GM18858 (cell line): ENCODE data around the gene TTC17.
"Not testable (repeated sequence)": the region's sequence is repeated elsewhere in the genome, so short reads cannot be mapped to it uniquely, and the experiment has no call there.

Source experiments
- ATAC-seq: cut with Tn5 transposase; IDR thresholded peaks from one replicate; pipeline ENCODE4 v1.9.1; 2021; ENCODE audit not compliant: unreplicated experiment

The TTC17 gene, protein sequence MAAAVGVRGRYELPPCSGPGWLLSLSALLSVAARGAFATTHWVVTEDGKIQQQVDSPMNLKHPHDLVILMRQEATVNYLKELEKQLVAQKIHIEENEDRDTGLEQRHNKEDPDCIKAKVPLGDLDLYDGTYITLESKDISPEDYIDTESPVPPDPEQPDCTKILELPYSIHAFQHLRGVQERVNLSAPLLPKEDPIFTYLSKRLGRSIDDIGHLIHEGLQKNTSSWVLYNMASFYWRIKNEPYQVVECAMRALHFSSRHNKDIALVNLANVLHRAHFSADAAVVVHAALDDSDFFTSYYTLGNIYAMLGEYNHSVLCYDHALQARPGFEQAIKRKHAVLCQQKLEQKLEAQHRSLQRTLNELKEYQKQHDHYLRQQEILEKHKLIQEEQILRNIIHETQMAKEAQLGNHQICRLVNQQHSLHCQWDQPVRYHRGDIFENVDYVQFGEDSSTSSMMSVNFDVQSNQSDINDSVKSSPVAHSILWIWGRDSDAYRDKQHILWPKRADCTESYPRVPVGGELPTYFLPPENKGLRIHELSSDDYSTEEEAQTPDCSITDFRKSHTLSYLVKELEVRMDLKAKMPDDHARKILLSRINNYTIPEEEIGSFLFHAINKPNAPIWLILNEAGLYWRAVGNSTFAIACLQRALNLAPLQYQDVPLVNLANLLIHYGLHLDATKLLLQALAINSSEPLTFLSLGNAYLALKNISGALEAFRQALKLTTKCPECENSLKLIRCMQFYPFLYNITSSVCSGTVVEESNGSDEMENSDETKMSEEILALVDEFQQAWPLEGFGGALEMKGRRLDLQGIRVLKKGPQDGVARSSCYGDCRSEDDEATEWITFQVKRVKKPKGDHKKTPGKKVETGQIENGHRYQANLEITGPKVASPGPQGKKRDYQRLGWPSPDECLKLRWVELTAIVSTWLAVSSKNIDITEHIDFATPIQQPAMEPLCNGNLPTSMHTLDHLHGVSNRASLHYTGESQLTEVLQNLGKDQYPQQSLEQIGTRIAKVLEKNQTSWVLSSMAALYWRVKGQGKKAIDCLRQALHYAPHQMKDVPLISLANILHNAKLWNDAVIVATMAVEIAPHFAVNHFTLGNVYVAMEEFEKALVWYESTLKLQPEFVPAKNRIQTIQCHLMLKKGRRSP

DNA sequence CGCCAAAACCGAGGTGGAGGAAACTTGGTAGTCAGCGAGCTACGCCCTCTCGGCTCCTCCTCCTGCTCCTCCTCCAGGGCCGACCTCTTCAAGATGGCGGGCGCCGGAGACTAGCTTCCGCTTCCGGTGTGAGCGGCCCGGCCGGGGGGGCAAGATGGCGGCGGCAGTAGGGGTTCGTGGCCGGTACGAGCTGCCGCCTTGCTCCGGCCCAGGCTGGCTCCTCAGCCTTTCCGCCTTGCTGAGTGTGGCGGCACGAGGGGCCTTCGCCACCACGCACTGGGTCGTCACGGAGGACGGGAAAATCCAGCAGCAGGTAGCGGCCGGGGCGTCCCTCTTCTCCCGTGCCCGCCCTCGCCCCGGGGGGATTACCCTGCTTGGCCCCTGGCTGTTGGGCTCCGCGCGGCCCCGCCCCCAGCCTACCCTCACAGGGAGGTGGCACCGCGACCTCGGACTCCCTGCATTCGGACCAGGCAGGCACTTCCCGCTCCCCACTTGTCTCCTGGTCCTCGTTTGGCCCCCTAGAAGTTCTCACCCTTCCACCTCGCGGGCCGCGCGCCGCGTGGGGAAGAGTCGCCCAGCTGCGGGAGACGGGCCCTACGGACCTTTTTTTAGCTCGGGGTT, at the start of gene TTC17:
Gene TTC17, plus strand, starts transcription at position 120 of the 621 bp plus-strand sequence. Its CDS starts 35 bp downstream, at position 155.
- peak; percentile 88 for ATAC-seq

DNA sequence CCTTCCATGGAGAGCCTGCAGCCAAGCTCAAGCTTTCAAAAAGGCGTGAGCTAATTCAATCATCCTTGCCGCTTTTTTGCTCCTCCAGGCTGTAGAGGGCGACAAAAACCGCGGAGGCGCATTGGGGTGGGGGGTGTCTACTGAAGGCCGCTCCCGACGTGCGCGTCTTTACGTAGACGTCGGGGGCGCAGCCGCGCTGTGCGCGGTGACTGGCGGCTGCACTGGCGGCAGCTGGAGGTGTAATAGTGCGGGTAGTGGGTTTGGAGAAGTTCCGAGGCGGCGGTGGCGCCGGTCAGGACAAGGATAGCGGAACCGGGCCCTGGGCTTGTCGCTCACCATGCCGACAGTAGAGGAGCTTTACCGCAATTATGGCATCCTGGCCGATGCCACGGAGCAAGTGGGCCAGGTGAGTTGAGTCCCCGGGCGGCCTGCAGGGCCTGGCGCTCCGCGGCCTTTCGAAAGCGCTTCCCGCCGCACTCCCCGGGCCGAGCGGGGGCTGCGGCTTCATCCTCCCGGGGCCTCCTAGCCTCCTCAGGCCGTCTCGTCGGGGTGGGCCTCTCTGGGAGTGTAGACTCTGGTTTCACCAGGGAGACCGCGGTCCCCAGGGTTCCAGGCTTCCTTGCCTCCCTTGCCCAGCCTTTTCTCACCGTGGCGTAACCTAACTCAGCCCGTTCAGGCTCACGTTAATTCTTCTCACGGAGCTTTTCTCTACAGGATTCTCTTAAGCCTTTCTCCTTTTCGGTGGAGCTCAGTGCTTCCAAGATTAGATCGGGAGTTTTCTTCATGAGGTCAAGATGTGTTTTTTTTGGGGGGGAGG, 46.7 kb upstream of the TTC17 start, which contains the start of gene API5:
Gene API5, plus strand, starts transcription at position 206 of the 817 bp plus-strand sequence. Its CDS starts 132 bp downstream, at position 338.
- peak; percentile 97 for ATAC-seq

DNA sequence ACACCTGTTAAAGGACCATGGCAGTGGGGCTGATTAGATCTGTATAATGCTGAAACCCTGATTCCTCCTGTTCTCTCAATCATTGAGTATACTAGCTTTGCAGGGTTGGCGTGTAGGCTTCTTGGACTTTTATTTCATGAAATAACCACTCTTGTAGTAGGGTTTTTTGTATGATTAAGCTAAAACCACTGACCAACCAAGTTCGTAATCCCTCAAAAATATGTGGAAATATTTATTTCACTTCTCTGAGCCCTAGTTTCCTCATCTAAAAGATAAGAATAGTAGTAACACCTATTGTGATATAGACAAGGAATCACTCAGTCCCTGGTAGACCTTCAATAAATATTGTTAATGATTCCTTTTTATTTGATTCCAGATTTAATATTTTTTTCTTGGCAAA, 42.8 kb upstream of the TTC17 start:
- ATAC-seq, result no peak

DNA sequence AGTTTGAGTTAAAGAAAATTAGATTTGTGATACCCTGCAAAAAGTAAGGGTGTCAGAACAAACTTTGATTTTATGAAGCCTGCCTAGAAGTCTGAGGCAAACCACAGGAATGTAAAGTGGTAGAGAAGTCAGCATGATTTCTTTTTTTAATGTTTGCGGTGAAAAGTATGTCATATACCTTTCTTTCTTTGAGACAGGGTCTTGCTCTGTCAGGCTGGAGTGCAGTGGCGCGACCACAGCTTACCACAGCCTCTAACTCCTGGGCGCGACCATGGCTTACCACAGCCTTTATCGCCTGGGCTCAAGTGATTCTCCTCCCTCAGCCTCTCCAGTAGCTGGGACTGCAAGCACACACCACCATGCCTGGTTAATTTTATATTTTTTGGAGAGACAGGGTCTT, 42.3 kb upstream of the TTC17 start:
- no peak for ATAC-seq

DNA sequence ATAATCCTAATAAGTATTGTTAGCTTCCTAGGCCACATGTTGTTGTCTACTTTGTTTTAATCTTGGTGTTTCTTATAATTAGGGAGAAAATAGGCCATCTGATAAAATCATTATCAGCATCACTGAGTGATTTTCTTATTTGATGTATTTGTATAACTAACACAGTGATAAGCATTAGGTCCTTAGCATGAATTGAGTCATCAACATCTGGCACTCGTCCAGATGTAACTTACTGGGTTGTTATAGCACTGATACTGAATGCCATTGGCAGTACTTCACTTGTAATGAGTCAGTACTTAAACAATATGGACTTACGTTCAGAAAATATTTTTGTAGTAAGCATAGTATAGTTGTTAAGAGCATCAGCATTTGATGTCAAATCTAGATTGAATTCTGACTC, 30.7 kb upstream of the TTC17 start:
- no peak for ATAC-seq

DNA sequence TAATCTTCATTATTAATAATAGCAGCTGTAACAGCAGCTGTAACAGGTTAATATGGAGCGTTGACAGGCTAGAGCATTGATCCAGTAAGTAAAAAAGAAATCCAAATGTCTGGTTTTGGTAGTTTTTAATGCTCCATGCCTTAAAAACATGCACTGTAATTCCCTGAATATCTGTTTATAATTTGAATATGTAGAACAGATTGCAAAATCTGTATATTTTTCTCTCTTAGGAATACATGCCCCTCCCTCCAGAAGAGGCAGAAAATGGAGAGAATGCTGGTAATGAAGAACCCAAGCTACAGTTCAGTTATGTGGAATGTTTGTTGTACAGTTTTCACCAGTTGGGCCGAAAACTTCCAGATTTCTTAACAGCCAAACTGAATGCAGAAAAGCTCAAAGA, 30.2 kb upstream of the TTC17 start:
- no peak for ATAC-seq

DNA sequence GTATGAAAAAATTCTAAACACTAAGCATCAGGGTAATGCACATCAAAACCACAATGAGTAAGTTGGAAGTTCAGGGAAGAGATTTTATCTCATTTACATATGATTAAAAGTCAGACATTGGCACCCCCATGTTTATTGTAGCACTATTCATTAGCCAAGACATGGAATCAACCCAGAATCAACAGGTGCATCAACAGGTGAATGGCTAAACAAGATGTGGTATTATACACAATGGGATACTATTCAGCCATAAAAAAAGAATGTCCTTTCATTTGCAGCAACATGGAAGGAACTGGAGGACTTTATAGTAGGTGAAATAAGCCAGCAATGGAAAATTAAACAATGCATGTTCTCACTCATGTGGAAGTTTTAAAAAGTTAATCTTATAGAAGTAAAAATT, 17.6 kb upstream of the TTC17 start:
- ATAC-seq, result no peak

DNA sequence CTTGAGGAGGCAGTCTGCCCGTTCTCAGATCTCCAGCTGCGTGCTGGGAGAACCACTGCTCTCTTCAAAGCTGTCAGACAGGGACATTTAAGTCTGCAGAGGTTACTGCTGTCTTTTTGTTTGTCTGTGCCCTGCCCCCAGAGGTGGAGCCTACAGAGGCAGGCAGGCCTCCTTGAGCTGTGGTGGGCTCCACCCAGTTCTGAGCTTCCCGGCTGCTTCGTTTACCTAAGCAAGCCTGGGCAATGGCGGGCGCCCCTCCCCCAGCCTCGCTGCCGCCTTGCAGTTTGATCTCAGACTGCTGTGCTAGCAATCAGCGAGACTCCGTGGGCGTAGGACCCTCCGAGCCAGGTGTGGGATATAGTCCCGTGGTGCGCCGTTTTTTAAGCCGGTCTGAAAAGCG, 7.3 kb upstream of the TTC17 start:
- not testable (repeated sequence) for ATAC-seq

DNA sequence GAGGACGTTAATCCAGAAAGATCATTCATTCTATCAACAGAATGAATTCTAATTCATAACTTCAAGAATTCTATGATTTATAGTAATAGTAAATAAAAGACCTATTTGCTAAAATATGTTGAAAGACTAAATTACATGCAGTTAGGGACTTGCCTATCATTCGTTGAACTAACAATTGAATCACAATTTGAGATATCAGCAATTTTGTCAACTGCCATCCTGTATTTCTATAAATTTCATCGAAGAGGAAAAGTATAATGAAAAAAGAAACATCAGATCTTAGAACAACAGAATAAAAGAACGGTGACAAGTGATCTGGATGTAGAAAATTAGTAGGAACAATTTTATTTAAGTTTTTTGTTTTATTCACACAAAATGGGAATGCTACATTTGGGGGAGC, 4.4 kb upstream of the TTC17 start:
- ATAC-seq, result no peak

DNA sequence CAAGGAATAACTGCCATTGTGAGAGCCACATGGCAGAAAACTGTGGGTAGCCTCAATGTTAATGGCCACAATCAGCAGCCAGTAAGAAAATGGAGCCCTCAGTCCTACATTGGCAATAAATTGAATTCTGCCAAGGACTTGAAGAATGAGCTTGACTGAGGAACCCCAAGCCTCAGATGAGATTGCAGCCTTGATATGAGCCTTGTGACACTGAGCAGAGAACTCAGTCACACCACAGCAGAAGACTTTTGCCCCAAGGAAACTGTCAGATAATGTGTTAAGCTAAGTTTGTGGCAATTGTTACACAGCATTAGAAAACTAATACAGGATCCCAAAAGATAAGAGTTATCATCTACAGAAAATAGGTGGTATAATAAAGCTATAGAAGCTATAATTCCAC, 2.4 kb upstream of the TTC17 start:
- no peak for ATAC-seq

DNA sequence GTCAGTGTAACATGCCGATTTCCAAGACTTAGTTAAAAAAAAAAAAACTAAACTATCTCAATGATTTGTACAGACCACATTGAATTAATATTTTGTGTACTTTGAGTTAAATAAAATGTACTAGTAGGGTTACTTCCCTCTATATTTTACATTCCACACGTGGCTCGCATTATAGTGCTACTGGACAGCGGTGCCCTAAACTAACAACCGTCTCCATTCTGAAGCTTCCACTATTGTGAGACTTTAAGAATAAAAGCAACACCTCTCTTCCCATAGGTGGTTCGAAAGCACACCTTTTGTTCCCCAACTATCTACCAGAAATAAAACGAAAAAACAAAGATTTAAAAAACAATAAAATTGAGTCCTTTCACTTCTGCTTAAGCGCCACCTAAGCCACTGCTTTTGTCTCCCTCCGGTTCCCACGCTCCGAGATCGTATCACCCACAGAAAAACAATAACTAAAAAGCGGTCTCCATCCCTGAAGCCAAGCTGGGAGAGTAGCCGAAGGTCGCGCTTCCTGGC, 380 bp upstream of the TTC17 start:
- no peak for ATAC-seq

DNA sequence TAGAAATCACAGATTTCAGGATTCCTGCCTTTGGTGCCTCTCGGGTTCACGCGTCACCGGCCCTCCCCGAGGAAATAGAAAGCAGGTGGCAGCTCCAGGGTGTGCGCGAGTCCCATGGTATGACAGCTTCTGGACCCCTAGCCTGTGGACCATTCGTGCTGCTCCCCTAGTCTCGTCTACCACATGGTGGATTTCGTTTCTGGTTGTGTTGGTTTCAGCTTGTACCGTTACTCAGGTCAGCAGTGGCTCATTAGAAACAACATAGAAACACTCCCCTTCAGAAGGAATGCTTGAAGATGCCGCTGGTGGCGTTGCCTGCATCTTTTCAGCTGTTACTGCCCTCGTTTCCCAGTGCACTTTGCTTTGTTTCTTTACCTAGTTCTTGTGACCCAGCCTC, 700 bp downstream of the TTC17 start:
- peak; percentile 44 for ATAC-seq

DNA sequence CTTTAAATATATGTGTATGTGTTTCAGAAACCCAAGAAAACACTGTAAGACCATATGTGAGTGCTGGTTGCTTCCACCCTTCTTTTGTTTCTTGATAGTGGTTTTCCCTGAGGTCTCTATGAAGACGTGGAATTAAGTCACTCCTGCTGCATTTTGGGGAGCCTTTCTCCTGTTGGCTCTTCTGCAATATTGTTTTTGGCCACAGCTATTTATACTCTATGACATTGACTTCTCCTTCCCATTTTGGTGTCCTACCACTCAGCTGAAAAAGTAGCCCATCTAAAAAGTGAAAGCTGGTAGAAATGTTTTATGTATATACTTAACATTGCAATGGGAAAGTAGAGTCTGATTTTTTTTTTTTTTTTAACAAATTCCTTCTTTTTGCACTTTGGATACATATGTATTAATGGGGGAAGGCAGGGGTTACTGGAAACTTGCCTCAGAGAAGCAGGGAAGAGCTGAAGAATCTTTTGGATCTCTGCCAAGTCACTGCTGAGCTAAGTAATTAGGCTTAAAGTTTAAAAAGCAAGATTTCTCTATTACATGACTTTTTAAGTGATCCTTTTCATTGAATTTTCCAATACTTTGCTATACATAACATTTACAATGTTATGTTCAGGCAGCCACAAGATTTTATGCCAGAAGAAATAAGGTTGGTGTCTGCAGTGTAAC, 1.8 kb downstream of the TTC17 start:
- ATAC-seq, result no peak

DNA sequence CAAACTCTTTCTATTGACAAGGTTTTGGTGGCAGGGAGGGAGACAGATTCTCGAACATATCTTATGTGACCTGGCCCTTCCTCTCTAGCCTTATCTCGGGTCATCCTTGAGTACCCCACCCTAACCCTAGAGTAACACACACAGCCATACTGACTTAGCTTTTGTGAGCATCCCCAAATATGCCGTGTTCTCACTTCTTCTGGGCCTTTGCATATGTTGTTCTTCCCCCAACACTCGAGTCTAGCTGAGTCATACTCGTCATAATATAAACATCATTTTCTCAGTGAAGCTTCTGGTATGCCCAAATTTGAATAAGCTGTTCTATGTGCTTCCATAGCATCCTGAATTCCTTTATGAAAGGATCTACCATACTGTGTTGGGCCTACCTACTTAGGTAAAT, 8.0 kb downstream of the TTC17 start:
- ATAC-seq, result no peak

DNA sequence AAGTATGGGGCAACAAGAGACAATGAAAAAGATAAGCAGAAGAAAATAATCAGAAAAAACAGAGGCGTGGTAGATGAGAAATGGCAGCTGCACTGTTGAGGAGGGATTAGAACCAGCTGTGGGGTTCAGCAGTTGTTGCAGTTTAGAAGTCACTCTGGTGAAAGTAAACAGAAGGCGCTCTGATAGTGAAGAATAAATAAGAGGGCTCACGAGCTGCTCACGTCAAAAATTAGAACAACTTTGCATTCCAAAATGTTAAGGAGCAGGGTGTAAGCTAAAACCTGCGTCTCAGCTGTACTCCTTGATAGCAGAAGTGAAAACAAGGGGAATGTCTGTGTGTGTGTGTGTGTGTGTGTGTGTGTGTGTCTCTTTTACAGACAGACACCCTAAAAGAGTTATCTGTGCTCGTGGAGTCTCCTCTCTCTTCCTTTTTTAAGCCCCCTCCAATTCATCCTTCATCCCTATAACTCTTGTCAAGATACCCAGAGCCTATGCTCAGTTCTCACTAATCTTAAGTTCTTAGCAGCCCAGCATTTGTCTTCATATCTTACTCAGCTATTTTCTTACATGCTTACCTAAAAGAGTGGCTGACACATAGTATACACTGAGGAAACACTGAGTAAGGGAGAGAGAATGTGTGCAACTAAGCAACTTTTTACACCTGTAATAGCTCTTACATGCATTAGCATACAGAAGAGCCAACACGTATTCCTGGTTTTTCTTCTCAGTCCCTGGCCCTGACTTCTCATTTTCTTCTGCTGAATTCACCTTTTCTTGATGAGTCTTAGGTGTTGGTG, 8.9 kb downstream of the TTC17 start:
- ATAC-seq, result peak; percentile 39

DNA sequence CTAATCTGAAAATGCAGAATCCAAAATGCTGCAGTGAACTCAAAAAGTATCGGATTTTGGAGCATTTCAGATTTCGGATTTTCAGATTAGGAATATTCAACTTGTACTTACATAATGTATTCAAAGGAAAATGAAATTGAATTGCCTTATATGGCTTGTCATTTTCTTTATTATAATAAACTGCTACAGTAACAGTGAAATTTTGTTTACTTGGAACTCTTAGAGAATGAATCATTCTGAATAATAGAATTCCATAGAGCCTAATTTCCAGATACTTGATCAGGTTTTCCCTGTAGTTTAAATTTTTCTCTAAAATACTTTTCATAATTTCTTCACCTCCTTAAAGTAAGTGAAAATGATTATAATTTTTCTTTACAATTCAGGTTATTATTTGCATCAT, 17.3 kb downstream of the TTC17 start:
- ATAC-seq, result no peak

DNA sequence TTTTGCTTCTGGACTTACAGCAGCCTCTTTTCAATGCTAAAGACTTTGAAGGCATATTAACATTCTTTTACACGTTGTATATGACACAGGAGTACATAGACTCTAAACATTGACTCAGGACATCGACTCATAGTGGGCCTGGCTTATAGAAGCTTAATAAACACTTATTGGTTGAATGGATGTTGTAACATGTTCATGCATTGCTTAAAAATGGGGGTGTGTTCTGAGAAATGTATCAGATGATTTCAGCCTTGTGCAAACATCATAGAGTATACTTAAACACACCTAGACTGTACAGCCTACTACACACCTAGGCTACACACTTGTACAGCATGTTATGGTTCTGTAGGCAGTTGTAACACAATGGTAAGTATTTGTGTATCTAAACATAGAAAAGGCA, 17.9 kb downstream of the TTC17 start:
- ATAC-seq, result no peak

DNA sequence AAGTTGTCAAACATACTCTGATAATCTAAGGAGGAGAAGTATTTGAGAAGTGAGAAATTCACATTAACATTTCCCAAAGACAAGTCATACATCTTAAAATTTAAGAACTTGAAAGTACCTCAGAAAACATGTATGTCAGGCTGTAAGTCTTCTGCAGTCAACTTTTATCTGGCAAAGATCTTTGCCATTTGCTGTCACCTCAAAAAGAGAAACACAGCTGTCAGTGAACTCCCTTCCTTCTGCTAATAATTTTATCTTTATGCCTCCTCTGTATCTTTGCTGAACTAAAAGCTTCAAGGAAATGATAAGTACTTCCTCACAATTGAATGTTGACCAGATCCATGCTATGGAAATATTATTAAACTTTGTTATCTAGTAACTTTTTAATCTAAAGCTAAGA, 18.7 kb downstream of the TTC17 start:
- no peak for ATAC-seq

DNA sequence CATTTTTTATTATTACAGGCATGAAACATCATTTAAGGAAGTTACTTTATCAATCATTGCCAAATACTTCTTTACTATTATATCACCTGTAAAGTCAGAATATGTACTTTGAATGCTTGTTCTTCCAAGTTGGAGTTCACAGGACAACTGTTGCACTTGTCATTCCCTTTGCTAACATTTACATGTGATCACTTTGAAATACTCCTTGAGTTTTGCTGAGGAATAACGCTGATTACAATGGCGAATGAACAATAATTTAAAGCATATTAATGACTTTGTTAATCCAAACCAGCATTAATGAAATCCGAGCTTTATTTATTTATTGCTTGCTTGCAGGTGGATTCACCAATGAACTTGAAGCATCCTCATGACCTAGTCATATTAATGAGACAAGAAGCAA, 20.2 kb downstream of the TTC17 start:
- no peak for ATAC-seq
